Ascending aorta (tissue), 2 donors: ENCODE data around the gene FABP1. TPM values are rescaled to one million over a fixed set of nuclear protein-coding genes. Genes with fewer than 3 reads are reported as not detected.

ENCODE experiments used
- DNase-seq, 2 donors: peaks; one replicate each; pipeline ENCODE4 v3.0.0-alpha.2; 2019; ENCODE audit warnings: low spot score in 2 of 2
- H3K27ac ChIP-seq, 2 donors: fragments of 200-600 bp; sonication (generic); one replicate each; pipeline ENCODE4 v1.5.1; 2016 to 2017; ENCODE audit warnings: mild to moderate bottlenecking in 1 of 2
- H3K27me3 ChIP-seq: fragments of 200-600 bp; sonication (generic); one replicate; pipeline ENCODE4 v1.5.1; 2017
- H3K36me3 ChIP-seq, 2 donors: fragments of 200-600 bp; sonication (generic); one replicate each; pipeline ENCODE4 v1.5.1; 2016
- H3K4me1 ChIP-seq, 2 donors: fragments of 200-600 bp; sonication (generic); one replicate each; pipeline ENCODE4 v1.5.1; 2016 to 2017; ENCODE audit warnings: mild to moderate bottlenecking in 1 of 2
- H3K4me3 ChIP-seq, 2 donors: fragments of 200-600 bp; sonication (generic); one replicate each; pipeline ENCODE4 v1.5.1; 2016 to 2017; ENCODE audit warnings: mild to moderate bottlenecking in 1 of 2
- H3K9me3 ChIP-seq, 2 donors: fragments of 200-600 bp; sonication (generic); one replicate each; pipeline ENCODE4 v1.5.1; 2016
- intact Hi-C: fragments of 100-400 bp; cut with DNase I; formaldehyde crosslinking; loops from one replicate; pipeline ENCODE4 v1.15.1; 2023
- total RNA-seq: library from RNA; depleted of rRNA; stranded (reverse); fragments of >200 nt; gene quantifications from one replicate; pipeline ENCODE4 v1.1.0, GENCODE V29; 2016
- TF ChIP-seq, protein P1 (sequence below), 3 experiments: fragments of 200-600 bp in 2 of 3; fragments of 450-650 bp in 1 of 3; sonication (generic) in 2 of 3; IDR thresholded peaks; one replicate each; pipeline ENCODE4 v1.5.1; 2016 to 2019; ENCODE audit warnings: antibody characterized with exemption in 3 of 3, mild to moderate bottlenecking in 1 of 3, moderate library complexity in 1 of 3

The FABP1 gene
- total RNA-seq, 1 donor from 2014 or later: not detected

DNA sequence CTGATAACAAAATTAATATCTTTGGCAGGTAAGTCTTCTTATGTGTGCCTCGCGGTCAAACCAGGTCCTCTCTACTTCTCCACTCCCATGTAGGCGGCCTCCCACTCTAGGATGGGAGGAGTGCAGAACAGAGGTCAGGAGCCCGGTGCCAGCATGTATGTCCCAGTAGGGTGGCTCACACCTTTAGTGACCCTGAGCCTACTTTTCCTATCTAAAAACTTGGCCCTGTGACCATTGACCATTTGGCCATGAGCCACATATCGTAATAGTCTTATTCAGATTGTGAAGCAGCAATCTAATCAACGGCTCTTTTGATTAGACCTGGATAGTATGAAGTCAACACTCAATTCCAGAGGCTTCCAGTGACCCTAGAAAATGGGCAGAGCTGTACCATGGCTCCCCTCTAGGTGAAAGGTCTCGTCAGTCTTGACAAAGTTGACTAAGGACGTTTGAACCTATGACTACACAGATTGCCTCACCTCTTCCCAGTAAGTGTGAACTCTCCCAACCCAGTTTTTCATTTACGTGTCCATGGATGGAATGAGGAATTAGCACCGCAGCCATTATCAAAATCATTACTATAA is 17.1 kb upstream of the FABP1 start:
- TF ChIP-seq, protein P1, sequence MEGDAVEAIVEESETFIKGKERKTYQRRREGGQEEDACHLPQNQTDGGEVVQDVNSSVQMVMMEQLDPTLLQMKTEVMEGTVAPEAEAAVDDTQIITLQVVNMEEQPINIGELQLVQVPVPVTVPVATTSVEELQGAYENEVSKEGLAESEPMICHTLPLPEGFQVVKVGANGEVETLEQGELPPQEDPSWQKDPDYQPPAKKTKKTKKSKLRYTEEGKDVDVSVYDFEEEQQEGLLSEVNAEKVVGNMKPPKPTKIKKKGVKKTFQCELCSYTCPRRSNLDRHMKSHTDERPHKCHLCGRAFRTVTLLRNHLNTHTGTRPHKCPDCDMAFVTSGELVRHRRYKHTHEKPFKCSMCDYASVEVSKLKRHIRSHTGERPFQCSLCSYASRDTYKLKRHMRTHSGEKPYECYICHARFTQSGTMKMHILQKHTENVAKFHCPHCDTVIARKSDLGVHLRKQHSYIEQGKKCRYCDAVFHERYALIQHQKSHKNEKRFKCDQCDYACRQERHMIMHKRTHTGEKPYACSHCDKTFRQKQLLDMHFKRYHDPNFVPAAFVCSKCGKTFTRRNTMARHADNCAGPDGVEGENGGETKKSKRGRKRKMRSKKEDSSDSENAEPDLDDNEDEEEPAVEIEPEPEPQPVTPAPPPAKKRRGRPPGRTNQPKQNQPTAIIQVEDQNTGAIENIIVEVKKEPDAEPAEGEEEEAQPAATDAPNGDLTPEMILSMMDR (IDR thresholded peaks at IDR 0.05): no peak
- Histone ChIP-seq H3K27me3 (no peaks in the 10 kb centered on the region), H3K36me3 (no peaks in the 10 kb centered on the region), H3K27ac (no peak overlapping the region), H3K4me3 (no peak overlapping the region), H3K4me1 (no peaks in the 10 kb centered on the region), H3K9me3 (peaks cover 5 to 30% of the 10 kb centered on the region in 2 donors)
- intact Hi-C loops: no loop called here
- no peak for DNase-seq

DNA sequence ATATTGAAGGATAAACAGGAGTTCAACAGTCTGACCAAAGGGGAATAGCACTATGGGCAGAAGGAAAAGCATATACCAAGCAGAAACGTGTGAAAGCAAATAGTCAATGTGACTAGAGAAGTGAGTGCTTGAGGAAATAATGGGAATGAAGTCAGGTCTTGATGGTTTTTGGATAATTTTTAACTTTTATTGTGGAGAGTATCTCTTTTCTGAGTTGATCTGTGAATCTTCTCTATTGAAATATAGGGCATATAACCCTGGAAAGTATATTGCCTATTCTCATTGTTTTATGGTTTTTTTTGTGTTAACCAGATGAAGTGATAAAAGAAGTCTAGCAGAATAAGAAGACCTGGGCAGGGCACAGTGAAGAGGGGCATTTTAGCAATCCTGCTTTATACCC is 16.4 kb upstream of the FABP1 start:
- TF ChIP-seq, protein P1 (IDR thresholded peaks at IDR 0.05): no peak
- intact Hi-C loops: no loop called here

DNA sequence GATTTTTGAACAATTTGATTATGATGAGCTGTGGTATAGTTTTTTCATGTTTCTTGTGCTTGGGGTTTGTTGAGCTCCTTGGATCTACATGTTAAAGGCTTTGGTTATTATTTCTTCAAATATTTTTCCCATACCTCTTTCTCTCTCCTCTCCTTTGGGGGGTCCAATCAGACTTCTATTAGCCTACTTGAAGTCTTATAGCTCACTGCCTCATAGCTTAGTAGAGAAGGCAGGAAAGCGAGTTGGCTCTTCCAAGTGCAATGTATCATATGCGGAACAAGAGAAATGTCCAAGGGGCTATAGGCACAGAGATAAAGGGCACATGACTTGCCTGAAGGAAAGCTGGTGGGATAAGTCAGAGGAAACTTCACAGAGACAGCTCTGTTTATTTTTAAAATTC is 14.1 kb upstream of the FABP1 start:
- TF ChIP-seq, protein P1 (IDR thresholded peaks at IDR 0.05): no peak
- no peak overlapping the region for H3K4me3 ChIP-seq
- no peak for DNase-seq
- no peak overlapping the region for H3K27ac ChIP-seq
- no peaks in the 10 kb centered on the region for H3K27me3 ChIP-seq
- intact Hi-C loops: no loop called here
- peaks cover 0 to 18% of the 10 kb centered on the region in 2 donors for H3K9me3 ChIP-seq
- no peaks in the 10 kb centered on the region for H3K36me3 ChIP-seq
- H3K4me1 ChIP-seq: no peaks in the 10 kb centered on the region

More for the DNA sequence above, 16.4 kb upstream of the FABP1 start:
- Histone ChIP-seq H3K27ac (no peak overlapping the region), H3K4me1 (no peaks in the 10 kb centered on the region), H3K27me3 (no peaks in the 10 kb centered on the region), H3K36me3 (no peaks in the 10 kb centered on the region), H3K4me3 (no peak overlapping the region), H3K9me3 (peaks cover 3 to 27% of the 10 kb centered on the region in 2 donors)
- DNase-seq: no peak

DNA sequence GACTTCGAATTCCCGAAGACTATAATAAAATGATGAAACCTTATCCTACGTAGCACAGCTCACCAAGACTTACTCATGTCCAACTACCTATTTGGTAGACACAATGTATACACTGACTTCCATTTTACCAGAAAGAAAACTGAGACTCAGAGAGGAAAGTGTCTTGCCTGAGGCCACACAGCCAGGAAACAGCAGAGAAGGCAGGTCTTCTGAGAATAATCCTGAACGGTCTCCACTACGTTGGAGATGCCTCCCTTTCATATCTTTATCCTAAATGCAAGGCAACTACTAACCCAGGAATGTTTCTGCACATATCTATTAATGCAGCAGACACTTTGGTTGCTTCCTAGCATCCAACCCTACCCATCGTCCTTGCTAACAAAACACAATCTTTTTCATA is 11.9 kb upstream of the FABP1 start:
- Histone ChIP-seq H3K27me3 (no peaks in the 10 kb centered on the region), H3K4me3 (no peak overlapping the region), H3K27ac (no peak overlapping the region), H3K9me3 (peaks cover 0 to 18% of the 10 kb centered on the region in 2 donors), H3K36me3 (no peaks in the 10 kb centered on the region), H3K4me1 (no peaks in the 10 kb centered on the region)
- TF ChIP-seq, protein P1 (IDR thresholded peaks at IDR 0.05): no peak
- DNase-seq: no peak
- intact Hi-C loops: no loop called here

DNA sequence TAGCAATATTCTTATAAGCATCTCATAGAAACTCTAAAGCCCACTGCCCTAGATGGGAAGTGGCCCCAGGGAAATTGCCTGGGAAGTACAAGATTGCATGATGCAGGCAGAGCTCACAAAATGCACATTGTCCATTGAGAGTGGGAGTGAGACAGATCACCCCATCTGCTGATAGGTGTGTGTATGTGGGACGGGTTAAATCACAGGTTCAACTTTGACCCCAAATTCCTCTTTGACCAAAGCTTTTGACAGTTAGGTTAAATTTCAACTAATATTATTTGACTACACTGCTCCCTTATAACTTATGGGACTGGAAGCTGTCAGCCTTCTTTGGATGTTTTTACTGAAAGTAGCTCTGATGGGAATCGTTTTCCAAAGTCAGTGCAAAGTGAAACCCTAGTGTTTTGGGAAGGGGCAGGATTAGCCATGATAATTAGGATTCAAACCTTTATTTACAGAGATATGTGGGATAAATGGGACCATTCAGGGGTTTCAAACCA is 11.4 kb upstream of the FABP1 start:
- no peaks in the 10 kb centered on the region for H3K27me3 ChIP-seq
- no peak overlapping the region for H3K27ac ChIP-seq
- no peaks in the 10 kb centered on the region for H3K36me3 ChIP-seq
- peaks cover 0 to 18% of the 10 kb centered on the region in 2 donors for H3K9me3 ChIP-seq
- no peaks in the 10 kb centered on the region for H3K4me1 ChIP-seq
- intact Hi-C loops: no loop called here
- DNase-seq: no peak
- TF ChIP-seq, protein P1 (IDR thresholded peaks at IDR 0.05): no peak
- H3K4me3 ChIP-seq: no peak overlapping the region
